GM12878 (cell line): ENCODE data around the gene ITSN1. TPM values are rescaled to one million over a fixed set of nuclear protein-coding genes. Genes with fewer than 3 reads are reported as not detected.
"Not testable (repeated sequence)": the region's sequence is repeated elsewhere in the genome, so short reads cannot be mapped to it uniquely, and the experiment has no call there.

Source experiments
- ATAC-seq: fragments of 200-7000 bp; cut with Tn5 transposase; 3 replicates; pipeline ENCODE4 v1.9.1; 2020; ENCODE audit warnings: mild to moderate bottlenecking, moderate library complexity
- BruUV-seq: library from RNA; stranded (reverse); fragments of 400-500 nt; replicated peaks from 2 replicates; lab custom pipeline; 2021; lab: Mats Ljungman, UMichigan
- CTCF ChIA-PET: fragments of 300-600 bp; sonication (Branson Sonifier 250); formaldehyde crosslinking; extraction: SDS; loops from one replicate; lab custom pipeline; 2021; ENCODE audit warnings: inconsistent platforms; lab: Yijun Ruan, JAX
- POLR2A ChIA-PET: fragments of 350-600 bp; formaldehyde crosslinking; extraction: SDS; loops from one replicate; lab custom pipeline; 2021; ENCODE audit warnings: inconsistent platforms; lab: Charles Lee
- RAD21 ChIA-PET: fragments of 300-600 bp; sonication (Branson Sonifier 250); formaldehyde crosslinking; loops from one replicate; lab custom pipeline; 2023; ENCODE audit warnings: antibody characterized with exemption; ENCODE audit not compliant: unreplicated experiment; lab: Charles Lee
- SMC1A ChIA-PET: fragments of 300-600 bp; sonication (Branson Sonifier 250); formaldehyde crosslinking; loops from one replicate; lab custom pipeline; 2023; ENCODE audit not compliant: unreplicated experiment, uncharacterized antibody; lab: Charles Lee
- DNase-seq: peaks from one replicate; pipeline ENCODE4 v3.0.0-alpha.2; 2011; ENCODE audit warnings: low read depth, low spot score
- FAIRE-seq: peaks from 3 replicates; lab custom pipeline; 2011; peaks lifted over from hg19 to GRCh38; lab: Jason Lieb, UNC
- H2AFZ ChIP-seq: 2 replicates; pipeline ENCODE4 v1.6.0; 2011; ENCODE audit warnings: low read depth, low read length, control low read depth; ENCODE audit not compliant: control insufficient read depth
- H3K27ac ChIP-seq: 2 replicates; pipeline ENCODE4 v1.5.1; 2011; ENCODE audit warnings: control low read depth; ENCODE audit not compliant: control insufficient read depth, insufficient read depth
- H3K27me3 ChIP-seq, 2 experiments: replicated peaks in 1 of 2; 2 replicates each; pipeline versions ENCODE4 v1.6.0 to v1.6.1; 2011; ENCODE audit warnings: low read length in 1 of 2; ENCODE audit not compliant: control insufficient read depth in 2 of 2, insufficient read depth in 2 of 2
- H3K36me3 ChIP-seq, 2 experiments: 2 replicates each; pipeline ENCODE4 v1.5.1; 2011; ENCODE audit warnings: low read length in 1 of 2; ENCODE audit not compliant: control insufficient read depth in 2 of 2, insufficient read depth in 2 of 2
- H3K4me1 ChIP-seq: 2 replicates; pipeline ENCODE4 v1.6.1; 2011; ENCODE audit warnings: mild to moderate bottlenecking, low read length, moderate library complexity, mixed read lengths; ENCODE audit not compliant: control insufficient read depth, insufficient read depth
- H3K4me2 ChIP-seq: 2 replicates; pipeline ENCODE4 v1.6.0; 2011; ENCODE audit warnings: control low read depth; ENCODE audit not compliant: control insufficient read depth, insufficient read depth
- H3K4me3 ChIP-seq: fragments of 200-600 bp; sonication (generic); 2 replicates; pipeline ENCODE4 v1.5.1; 2016
- H3K79me2 ChIP-seq: 2 replicates; pipeline ENCODE4 v1.6.0; 2011; ENCODE audit warnings: low read length; ENCODE audit not compliant: control insufficient read depth, insufficient read depth
- H3K9ac ChIP-seq: 2 replicates; pipeline ENCODE4 v1.8.0; 2011; ENCODE audit warnings: low read length, control low read depth, mixed read lengths; ENCODE audit not compliant: control insufficient read depth, insufficient read depth
- H3K9me3 ChIP-seq: replicated peaks from 3 replicates; pipeline ENCODE4 v1.5.1; 2011; ENCODE audit warnings: mild to moderate bottlenecking, low read length; ENCODE audit not compliant: control insufficient read depth, insufficient read depth
- H4K20me1 ChIP-seq: 2 replicates; pipeline ENCODE4 v1.6.0; 2011; ENCODE audit not compliant: control insufficient read depth, insufficient read depth
- ETV6 ChIP-seq, 2 experiments: fragments of 450-650 bp in 1 of 2; IDR thresholded peaks in 1 of 2; conservative IDR thresholded peaks in 1 of 2; 2 replicates each; pipeline ENCODE4 v1.6.1; 2014; ENCODE audit warnings: antibody characterized with exemption in 1 of 2, borderline replicate concordance in 1 of 2, low read depth in 1 of 2, mild to moderate bottlenecking in 1 of 2, moderate library complexity in 1 of 2
- WGBS: methylation state at CpG from one replicate; pipeline ENCODE4 v1.1.6; 2016; ENCODE audit warnings: low lambda C conversion rate; ENCODE audit not compliant: insufficient replicate concordance, insufficient coverage; ENCODE audit errors: missing lambda C conversion rate; 5-methylcytosine and 5-hydroxymethylcytosine counted together
- in situ Hi-C: fragments of 300-500 bp; cut with MboI; formaldehyde crosslinking; loops from 9 replicates; pipeline ENCODE4 v1.14.3; 2018; ENCODE audit warnings: mixed read lengths
- intact Hi-C: fragments of 100-400 bp; cut with micrococcal nuclease; formaldehyde crosslinking; loops from one replicate; pipeline ENCODE4 v1.14.2; 2022; ENCODE audit not compliant: unreplicated experiment
- polyA plus RNA-seq, 11 experiments: library from polyadenylated mRNA; depleted of rRNA in 4 of 11; unstranded in 6 of 11; stranded (reverse) in 5 of 11; fragments of >200 nt; fragmentation: Nextera tagmentation in 4 of 11; fragmentation: Illumina TruSeq in 1 of 11; extraction: Ambion mirVana in 4 of 11; extraction: Trizol in 1 of 11; gene quantifications; 1 replicate in 1 of 11; 2 replicates in 10 of 11; pipeline versions ENCODE4 v1.2.1 to v1.2.3, GENCODE V29; 2011 to 2016; ENCODE audit warnings: inconsistent platforms in 2 of 11, missing spikeins in 2 of 11, low read depth in 1 of 11
- total RNA-seq, 4 experiments: library from RNA; depleted of rRNA in 3 of 4; stranded (reverse); fragments of >200 nt in 3 of 4; fragmentation: Illumina TruSeq in 1 of 4; extraction: Trizol in 1 of 4; gene quantifications; 2 replicates each; pipeline versions ENCODE4 v1.2.1 to v1.2.3, GENCODE V29; 2013 to 2021

Gene ITSN1
- total and polyA plus RNA-seq, 10 of the 15 experiments (the other 5 are each of a cell fraction or from before 2014, with no cell fraction given) = 0.89 to 10.6 (median 4.8) TPM

GRCh38 chr21:33863191-33863590 is 220.9 kb downstream of the ITSN1 start:
- SMC1A ChIA-PET, in situ Hi-C loops, FAIRE-seq, H4K20me1 ChIP-seq, H2AFZ ChIP-seq, H3K4me1 ChIP-seq, H3K4me3 ChIP-seq, H3K4me2 ChIP-seq, BruUV-seq, POLR2A ChIA-PET, H3K27me3 ChIP-seq, H3K36me3 ChIP-seq, H3K9me3 ChIP-seq, H3K79me2 ChIP-seq, RAD21 ChIA-PET, H3K27ac ChIP-seq, ATAC-seq, intact Hi-C loops, H3K9ac ChIP-seq, DNase-seq, CTCF ChIA-PET: not testable (repeated sequence)
- WGBS = 39% methylated on average over 8 of the region's 8 CpGs

GRCh38 chr21:33864150-33864549 is 221.8 kb downstream of the ITSN1 start:
- no peak for ATAC-seq
- H2AFZ ChIP-seq = no peak overlapping the region
- FAIRE-seq = no peak
- intact Hi-C loops = no loop called here
- H3K9me3 ChIP-seq = no peaks in the 10 kb centered on the region
- H3K27me3 ChIP-seq = no peaks in the 10 kb centered on the region
- in situ Hi-C loops = no loop called here
- ChIA-PET RAD21 (no interaction called here), POLR2A (no interaction called here), SMC1A (no interaction called here), CTCF (no interaction called here)
- H4K20me1 ChIP-seq = no peaks in the 10 kb centered on the region
- BruUV-seq = no TSS peak
- H3K27ac ChIP-seq = no peak overlapping the region
- no peak overlapping the region for H3K4me3 ChIP-seq
- H3K4me2 ChIP-seq = no peak overlapping the region
- no peak for TF ChIP-seq ETV6 (conservative IDR thresholded peaks at IDR 0.05 in 1 of 2, IDR thresholded peaks at IDR 0.05 in 1 of 2; ENCODE audit: borderline replicate concordance in 1 of 2, low read depth in 1 of 2)
- no peaks in the 10 kb centered on the region for H3K79me2 ChIP-seq
- DNase-seq = no peak
- no peaks in the 10 kb centered on the region for H3K4me1 ChIP-seq
- no peak overlapping the region for H3K9ac ChIP-seq
- 0% methylated on average over 1 of the region's 1 CpG for WGBS
- H3K36me3 ChIP-seq = no peaks in the 10 kb centered on the region
